NCI-H748 treated with DMSO at 0.1 percent for 48 hours (cell line): ENCODE results near the gene ALAD.

Source experiments
- DNase-seq: peaks from one replicate; lab custom pipeline; 2025; lab: John Stamatoyannopoulos, UW

Gene ALAD

DNA sequence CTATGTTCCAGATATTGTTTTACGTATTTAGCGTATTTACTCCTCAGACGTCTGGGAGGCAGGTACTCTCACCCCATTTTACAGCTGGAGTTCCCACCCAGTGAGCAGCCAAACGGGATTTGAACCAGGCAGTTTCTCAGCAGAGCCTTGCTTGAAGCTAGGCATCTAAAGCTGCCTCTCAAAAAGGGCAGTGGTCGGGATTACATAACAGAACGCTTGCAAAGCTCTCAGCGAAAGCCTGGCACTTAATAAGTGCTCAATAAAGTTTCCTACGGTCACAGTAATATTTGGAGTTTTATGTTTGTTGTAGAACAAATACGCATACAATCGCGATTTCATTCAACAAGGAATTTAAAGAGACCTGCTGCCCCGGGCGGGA is 52.0 kb downstream of the ALAD start:
- no peak for DNase-seq

DNA sequence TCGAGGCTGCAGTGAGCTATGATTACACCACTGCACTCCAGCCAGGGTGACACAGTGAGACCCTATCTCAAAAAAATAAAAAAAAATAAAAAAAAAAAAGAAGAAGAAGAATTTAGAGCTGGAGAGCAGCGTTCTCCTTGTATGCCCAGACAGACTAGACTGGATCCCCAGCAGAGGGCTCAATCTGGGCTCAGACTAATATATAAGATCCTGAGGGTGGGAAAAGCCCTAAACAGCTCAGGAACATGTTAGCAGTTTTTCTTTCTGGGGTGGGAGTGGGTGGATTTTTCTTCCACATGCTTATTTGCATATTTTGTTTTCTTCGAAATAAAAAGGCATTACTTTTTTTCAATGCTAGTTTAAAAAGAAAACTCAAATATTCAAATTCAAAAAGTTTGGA is 52.6 kb downstream of the ALAD start:
- no peak for DNase-seq

DNA sequence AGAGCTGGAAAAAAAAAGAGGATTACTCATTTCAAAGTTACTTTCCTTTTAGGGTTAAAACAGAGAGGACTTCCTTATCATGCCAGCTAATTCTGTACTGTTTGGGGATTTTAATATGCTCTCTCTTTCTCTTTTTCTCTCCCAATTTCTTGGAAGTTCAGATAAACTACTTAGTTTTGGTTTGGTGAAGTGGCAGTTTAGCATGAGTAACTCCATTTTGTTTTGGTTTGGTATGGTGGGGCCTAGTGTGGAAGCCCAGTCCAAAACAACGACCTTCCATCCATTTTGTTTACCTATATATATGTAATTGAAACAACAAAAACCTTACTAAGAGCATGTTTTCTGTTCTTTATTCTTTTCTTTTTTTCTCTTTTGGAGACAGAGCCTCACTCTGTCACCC is 55.4 kb downstream of the ALAD start:
- DNase-seq, result no peak

DNA sequence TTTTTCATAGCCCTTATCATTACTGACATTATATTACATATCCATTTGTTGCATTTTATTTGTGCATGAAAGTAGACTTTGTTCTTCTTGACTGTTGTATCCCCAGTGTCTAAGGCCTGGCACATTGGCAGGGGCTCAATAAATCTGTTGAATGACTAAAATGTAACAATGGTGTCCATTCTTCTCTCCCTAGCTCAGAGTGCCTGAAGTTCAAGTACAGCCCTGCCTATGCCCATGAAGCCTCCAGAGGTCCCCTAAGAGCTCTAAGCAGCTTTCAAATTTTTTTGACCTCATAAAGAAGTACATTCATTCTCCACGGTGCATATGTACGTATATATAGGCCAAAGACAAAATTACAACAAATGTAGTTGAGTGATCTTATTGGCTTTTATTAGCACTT is 55.9 kb downstream of the ALAD start:
- DNase-seq, result no peak

DNA sequence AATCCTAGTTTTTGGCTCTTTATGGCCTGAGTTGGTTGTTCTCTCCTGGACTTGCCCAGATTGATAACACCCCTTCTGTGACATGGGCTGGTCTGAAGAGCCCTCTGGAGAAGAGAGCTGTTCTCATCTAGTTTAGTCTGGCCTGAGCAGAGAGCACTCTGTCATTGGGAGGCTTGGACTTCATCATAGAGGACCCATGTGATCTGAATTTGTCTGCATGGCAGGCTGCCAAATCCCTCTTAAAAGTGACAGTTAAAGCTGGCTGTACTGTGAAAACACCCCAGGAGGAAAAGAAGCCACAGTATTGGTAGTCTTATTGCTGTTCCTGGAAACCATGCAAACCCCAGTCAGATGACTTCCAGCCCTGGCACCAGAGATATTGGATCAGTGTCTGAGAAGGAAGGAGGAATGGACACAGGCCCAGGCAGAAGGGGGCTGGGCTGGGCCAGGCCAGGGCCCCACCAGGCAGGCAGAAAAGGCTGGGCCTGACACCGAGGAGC is 57.3 kb downstream of the ALAD start:
- peak; percentile 34 for DNase-seq

DNA sequence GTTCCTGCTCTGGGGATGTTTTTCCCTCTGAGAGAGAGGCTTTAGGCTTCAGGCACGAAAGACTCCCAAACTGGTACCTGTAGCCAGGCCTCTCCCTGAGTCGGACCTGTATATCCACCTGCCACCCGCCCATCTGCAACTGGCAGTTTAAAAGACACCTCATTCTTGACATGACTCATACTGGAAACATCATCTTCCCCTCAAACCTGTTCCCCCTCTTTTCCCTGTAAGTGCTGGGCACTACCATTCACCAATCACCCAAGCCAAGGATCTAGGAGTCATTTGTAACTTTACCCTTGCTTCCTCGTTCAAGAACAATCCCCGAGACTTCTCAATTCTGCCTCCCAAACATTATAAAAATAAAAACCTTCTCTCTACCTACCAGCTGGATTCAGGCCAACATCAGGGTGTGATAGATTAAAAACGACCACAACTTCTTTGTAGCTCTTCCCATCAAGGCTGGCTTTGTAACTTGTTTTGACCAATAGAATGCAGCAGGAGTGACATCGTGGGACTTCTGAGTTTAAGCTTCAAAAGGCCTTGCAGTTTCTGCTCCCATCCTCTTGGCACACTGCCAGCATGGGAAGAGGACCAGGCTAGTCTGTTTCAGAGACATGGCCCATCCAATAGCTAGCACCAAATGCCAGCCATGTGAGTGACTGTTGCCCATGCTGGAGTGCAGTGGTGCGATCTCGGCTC is 59.2 kb downstream of the ALAD start:
- no peak for DNase-seq

DNA sequence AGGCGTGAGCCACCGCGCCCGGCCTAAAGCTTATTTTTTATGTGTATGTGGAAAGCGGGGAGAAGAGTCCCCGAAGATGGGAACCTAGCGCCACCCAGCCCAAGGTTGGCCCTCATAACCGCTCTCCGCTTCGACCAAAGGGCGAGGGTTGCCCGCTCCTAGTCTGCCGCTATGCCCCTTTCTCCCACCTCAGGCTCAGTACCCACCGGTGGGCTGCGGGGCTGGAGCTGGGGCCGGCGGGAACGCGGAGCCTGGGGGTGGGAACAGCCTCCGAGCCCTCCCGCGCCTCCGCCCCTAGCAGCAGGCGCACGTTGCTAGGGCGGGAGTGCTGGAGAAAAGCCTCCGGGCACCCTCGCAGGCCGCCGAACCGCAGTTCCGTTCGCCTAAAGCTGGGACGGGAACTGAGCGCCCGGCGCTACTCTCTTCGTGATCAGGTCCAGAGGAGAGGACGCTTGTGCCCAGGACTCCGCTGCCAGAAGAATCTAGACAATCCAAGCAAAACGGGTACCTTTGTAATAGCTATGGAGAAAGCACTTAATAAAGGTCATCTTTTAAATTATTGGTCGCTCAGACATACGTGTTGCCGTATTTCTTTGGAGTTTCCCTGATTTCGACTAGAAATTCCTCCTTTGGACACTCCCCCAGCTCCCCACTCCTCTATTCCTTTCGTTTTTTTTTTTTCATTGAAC is 60.9 kb downstream of the ALAD start, which contains the start of gene WDR31:
Gene WDR31, minus strand, starts transcription at position 265 of the 689 bp plus-strand sequence. CDS start 8,253 bp downstream, outside the sequence.
- peak; percentile 80 for DNase-seq

DNA sequence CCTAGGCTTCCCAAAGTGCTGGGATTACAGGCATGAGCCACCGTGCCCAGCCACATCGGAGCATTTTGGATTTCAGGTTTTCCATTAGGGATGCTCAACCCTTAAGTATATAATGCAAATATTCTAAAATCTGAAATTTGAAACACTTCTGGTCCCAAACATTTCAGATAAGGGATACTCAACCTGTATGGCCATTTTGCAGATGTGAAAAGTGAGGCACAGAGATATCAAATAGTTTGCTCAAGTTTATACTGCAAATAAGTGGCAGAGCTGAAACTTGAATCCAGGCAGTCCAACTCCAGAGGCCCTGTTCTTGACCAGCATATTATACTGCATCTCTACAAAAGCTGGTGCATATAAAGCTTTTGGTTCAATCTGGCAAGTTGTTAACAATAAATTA is 63.4 kb downstream of the ALAD start:
- no peak for DNase-seq
